Activated effector memory CD4-positive, alpha-beta T cell treated with anti-CD3 and anti-CD28 coated beads, Interleukin-2, amount 50 U/mL, for 16 hours (primary cell): Measurements from ENCODE around the gene ARHGEF28.

Experiments
- DNase-seq: peaks from one replicate; pipeline ENCODE4 v3.0.0-alpha.2; 2020

ARHGEF28 gene

DNA sequence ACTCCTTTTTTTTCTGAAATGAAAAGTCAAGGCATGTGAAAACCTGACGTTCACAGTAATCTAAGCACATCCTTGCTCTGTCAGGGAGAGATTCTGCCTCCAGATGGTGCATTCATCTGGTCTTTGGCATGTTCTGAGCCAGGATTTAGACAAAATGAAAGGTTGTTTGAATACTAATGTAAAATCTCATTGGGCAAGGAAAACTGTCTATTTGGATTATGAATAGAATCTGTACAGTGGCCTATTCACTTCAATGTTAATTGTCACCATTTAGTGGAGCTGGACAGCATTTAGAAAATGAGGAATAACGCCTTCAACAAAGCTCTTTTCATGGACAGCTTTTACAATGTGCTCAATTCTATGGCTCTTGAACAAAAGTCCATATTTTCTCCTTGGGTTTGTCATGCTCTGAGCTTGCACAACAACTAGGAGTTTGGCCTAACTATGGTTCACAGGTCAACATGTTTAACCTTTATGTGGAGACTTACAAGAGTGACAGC lies 28.9 kb downstream of the ARHGEF28 start:
- no peak for DNase-seq

DNA sequence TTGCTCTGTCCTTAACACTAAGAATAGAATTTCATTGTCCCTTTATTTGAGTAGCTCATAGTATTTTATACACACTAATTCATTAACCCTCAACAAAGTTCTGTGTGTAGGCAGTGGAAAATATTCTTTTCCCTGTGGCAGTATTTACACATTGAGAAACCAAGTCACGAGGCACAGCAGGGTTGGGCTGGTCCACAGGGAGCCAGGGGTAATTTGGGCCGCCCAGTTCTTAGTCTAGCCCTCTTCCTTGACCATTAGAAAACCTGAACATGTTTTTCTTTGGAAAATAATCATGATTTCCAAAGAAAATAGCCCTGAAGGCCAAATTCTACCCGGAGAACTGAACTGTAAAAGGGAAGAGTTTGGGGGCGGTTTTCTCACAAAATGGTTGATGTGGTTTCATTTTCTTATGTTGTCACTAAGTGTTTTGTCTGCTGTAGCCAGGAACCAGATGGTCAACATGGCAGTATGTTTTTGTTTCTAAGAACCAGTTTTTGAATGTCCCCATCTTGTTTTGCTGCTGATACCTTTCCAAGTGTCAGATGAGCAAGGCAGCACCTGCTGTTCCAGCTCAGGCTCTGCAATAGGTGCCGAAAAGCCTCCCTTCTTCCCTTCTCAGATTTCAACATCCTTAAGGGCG lies 29.6 kb downstream of the ARHGEF28 start:
- no peak for DNase-seq

DNA sequence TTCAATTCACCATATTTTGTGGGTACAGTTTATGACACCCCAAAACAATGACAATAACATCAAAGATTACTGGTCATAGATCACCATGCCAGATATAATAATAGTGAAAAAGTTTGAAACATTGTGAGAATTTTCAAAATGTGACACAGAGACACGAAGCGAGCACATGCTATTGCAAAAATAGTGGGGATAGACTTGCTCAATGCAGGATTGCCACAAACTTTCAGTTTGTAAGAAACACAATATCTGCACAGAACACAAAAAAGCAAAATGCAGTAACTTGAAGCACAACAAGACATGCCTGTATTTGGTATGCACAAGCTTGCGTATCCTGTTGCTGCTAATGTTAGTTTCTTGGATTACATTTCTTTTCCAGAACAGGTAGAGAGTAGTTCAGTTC lies 35.8 kb downstream of the ARHGEF28 start:
- DNase-seq, result no peak

DNA sequence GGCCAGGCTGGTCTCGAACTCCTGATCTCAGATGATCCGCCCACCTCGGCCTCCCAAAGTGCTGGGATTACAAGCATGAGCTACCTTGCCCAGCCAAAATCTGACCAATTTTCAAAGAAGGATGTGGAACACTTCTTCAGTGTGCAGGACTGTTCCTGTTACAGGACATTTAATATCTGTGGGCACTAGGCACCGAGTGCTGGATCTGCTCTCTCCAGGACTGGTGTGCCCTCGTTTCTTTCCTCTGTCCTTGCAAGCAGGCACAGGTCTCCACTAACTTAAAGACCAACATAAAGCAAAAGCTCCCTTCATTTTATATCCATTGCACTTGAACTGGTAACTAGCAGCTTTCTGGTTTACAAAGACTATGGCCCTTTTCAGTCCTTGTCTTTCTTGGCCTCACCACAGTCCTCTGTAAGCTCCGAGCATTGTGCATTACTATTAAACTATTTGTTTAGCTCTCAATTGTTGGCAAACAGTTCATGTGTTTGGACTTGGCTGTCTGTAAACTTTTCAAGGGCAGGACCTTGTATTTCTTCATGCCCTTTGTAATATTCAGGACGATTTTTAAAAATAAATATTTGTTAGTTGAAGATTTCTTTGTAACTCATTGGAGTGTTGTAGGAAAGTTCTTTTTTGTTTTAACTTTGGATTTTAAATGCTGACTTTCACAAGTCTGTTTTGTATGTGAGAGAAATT lies 37.3 kb downstream of the ARHGEF28 start:
- DNase-seq, result no peak

DNA sequence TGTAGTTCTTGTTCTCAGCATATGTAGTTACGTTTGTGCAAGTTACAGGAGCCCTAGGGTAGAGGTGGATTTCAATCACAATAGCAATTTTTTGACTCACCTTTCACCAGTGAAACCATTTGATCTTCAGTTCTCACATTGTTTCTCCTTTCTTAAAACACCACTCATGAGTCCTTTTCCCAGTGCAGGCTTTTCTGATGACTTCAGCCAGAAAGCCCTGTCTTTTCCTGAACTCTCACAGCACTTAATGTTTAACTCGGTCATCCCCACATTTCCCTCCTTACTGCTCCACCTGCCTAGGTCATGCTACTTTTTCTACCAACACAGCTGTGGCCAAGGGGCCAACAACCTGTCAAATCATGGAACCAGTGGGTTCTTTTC lies 37.9 kb downstream of the ARHGEF28 start:
- no peak for DNase-seq

DNA sequence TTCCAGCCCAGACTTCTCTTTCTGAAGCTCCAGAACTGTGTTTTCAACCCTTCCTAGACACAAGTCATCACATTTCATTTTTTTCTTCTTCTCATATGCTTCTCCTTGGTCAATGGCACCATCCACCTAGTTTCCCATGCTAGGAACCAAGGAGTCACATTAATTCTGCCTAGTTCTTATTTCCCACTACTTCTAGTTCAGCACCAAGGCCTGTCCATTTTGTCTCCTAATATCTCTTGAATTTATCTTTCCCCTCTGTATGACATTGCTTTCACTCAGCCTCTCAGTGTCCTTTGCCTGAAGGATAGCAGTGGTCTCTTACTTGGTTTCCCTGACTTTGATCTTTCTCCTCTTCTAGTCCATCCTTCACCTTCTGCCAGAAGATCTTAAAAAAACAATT lies 38.8 kb downstream of the ARHGEF28 start:
- no peak for DNase-seq

DNA sequence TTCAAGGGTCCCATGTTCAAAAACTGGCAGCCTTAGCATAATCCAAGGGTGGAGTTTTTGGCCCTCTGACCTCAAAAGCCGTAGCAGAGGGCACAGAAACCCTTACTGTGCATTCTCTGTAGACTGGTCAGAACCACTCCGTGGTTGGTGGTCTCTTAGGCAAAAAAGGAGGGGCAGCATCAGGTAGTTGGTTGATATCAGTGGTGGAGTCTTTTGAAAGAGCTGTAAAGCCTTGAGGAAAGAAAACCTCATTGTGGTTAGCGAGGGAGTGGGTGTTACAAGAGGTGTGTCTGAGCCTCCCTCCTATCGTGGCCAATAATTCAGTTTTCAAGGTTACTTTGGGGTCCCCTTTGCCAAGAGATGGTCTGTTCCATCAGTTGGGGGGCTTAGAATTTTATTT lies 40.9 kb downstream of the ARHGEF28 start:
- DNase-seq, result no peak

DNA sequence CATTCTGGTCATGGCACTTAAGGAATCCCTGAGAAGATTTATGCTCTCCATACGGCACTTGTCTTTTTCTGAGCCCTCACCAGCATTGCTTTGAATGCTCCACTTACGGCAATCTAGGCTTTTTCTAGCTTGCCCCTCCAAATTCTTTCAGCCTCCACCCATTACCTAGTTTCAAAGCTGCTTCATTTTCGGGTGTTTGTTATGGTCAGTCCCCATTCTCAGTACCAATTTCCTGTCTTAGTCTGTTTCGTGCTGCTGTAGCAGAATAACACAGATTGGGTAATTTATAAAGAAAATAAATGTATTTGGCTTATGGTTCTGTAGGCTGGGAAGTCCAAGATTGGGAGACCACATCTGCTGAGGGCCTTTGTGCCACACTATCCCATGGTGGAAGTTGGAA lies 42.0 kb downstream of the ARHGEF28 start:
- DNase-seq, result no peak

DNA sequence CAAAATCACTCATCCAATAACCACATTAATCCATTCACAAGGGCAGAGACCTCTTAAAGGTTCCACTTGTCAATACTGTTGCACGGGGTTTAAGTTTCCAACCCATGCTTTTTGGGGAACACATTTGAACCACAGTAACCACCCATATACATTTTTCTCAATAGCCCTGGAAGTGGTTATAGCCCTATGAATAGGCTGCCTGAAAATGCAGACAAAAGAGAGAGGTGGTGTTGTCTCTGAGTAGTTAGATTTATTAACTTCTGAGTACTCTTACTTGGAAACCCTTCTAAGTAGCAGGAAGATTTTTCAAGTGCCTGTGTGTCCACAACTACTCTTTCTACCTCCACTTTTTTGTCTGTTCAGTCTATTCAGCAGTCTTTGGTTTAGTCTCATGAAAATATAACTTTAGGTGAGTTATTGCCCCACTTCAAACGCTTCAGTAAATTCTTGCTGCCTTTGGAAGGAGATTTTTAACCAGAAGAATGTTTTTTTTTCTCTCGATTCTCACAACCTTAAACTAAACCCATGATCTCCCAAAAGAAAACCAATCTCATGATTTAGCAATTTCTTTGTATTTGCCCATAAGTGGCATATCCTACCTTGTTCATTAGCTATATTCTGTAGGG lies 42.6 kb downstream of the ARHGEF28 start:
- no peak for DNase-seq

DNA sequence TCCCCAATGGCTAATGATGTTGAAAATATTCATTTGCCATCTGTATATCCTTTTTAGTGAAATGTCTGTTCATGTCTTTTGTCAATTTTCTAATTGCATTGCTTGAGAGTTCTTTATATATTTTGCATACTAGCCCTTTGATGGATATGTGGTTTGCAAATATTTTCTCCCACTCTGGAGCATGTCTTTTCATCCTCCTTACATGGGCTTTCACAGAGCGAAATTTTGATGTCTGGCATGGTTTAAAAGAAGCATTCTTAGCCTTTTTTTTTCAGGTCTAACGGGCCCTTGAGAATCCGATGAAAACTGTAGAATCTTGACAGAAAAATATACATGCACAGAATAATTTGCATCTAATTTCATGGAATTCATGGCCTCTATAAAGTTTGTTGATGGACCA lies 44.7 kb downstream of the ARHGEF28 start:
- no peak for DNase-seq

DNA sequence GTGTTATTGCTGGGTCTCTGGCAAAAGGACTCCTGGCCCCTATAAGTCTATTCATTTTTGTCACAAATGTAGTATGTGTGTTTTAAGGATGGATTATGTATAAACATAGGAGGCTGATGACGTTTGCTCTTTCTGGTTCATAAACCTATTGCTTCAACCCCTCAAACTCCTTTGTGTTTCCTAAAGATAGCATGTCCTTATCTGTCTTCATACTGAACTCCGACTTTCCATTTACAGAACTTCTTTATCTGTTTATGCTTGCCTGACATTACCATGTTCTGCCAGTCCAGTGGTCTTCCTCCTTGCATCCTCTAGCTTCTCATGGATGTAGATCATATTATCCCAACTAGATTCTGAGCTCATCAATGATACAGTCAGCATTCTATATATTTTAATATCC lies 46.1 kb downstream of the ARHGEF28 start:
- DNase-seq, result no peak

DNA sequence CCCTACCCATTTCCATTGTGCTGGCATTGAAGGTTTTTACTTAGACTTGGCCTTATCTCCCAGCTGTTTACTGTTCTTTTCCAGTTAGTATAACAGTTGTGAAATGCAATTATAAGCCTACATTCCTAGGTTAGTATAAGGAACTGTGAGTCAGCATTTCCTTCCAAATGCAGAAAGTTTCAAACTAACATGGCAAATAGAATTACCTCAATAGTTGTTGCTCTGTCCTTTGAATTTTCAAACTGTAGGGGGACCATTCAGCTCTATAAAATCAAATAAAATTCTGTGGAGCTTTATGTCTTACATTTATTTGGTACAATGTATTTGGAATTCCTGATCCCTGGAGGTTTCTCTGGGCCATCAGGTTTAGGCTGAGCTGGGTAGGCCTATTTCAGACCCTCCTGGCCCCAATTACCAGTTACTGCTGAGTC lies 47.2 kb downstream of the ARHGEF28 start:
- DNase-seq, result no peak

DNA sequence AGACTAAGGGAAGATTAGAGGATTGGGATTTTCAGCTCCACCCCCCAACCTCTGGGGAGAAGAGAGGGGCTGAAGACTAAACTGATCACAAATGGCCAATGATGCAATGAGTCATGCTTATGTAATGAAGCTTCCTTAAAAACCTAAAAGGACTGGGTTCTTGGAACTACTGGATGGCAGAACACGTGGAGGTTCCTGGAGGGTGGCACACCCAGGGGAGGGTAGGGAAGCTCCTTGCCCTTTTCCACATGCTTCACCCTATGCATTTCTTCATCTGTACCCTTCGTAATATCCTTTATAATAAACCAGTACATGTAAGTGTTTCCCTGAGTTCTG lies 48.6 kb downstream of the ARHGEF28 start:
- no peak for DNase-seq

DNA sequence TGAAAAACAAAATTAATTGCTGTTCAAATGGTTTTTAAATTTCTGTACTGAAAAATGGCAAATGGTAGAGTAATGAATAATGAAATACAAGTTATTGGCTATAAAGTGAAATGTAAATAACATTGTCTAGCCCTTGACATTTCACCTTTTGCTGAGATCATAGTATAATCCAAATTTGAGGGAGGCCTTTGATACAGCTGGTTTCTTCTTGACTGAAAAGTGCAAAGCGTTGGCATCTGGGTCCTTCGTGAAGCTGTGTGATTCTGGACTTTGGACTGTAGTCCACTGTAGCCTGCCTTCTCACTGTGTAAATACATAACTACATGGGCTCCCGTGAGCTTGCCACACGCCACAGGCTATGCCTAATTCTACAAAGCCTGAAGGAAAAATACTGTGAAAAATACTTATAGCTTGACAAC lies 52.3 kb downstream of the ARHGEF28 start:
- no peak for DNase-seq

DNA sequence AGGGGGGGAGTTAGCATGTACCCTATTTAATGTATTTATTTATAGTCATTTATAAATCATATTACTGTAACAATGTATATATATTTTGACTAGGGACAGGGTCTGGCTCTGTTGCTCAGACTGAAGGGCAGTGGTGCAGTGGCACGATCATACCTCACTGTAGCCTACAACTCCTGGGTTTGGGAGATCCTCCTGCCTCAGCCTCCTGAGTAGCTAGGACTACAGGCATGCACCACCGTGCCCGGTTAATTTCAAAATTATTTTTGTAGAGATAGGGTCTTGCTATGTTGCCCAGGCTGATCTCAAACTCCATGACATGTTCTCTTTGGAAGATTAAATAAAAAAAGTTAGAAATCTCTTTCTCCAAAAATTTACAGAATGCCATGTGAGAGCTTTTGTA lies 52.8 kb downstream of the ARHGEF28 start:
- DNase-seq, result no peak

DNA sequence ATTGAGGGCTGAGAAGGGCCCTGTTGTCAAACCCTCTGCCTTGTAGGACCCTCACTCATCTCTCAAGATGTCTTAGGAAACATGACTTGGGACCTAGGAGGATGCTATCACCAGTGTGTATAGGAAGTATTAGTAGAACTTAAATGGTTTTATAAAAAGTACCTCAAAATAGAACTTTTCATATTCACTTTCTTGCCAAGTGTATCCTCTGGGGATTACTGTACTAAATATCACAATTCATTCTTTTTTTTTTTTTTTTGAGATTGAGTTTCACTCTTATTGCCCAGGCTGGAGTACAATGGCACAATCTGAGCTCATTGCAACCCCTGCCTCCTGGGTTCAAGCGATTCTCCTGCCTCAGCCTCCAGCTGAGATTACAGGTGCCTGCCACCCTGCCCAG lies 56.2 kb downstream of the ARHGEF28 start:
- no peak for DNase-seq

DNA sequence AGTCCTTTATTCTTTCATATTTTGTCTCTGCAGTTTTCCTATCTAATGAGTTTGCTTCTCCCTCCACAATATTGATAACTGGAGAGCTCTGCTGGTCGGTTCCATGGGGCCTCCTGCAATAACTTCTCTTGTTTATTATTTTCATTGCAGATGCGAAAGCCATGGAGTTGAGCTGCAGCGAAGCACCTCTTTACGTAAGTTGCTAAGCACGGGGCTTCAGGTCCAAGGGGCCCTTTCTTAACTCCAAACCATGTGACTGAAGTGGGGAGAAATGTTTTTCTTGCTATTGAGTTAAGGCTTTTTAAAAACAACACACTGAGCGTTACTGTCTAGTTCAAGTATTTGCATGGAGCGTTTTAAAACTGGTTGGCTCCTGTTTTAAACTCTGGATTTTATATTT lies 58.7 kb downstream of the ARHGEF28 start:
- no peak for DNase-seq

DNA sequence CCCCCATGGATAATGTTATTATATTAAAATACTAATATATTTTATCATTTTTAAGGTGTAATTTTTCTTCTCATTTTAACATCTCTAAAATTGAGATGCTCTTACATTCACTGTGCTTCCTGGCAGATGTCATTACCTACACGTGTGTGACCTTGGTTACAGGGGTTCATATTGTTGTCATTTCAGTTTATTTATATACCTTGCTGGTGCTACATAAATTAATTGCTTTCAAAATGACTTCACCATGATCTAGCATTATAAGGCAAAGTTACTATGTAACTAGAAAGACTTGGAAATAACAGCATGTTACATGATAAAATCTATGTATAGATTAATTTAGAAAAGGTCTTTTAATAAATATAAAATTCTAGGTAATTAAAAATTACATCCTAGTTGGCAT lies 60.9 kb downstream of the ARHGEF28 start:
- no peak for DNase-seq

DNA sequence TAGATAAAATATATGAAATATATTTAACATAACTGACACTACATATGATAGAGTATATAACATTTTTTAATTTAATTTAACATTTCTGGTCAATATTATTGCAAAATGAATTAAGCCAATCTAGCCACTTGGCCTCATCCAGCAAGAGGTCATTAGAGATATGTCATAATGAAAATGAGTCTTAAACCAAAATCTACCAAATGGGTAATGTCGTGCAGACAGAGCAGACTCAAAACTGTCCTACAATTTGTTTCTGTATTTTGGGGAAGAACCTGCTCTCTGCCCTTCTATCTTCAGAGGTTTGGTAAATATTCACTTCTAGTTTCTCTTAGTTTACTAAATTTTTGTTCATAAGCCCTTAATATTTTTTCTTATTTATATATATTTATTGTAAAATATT lies 61.4 kb downstream of the ARHGEF28 start:
- DNase-seq, result no peak

DNA sequence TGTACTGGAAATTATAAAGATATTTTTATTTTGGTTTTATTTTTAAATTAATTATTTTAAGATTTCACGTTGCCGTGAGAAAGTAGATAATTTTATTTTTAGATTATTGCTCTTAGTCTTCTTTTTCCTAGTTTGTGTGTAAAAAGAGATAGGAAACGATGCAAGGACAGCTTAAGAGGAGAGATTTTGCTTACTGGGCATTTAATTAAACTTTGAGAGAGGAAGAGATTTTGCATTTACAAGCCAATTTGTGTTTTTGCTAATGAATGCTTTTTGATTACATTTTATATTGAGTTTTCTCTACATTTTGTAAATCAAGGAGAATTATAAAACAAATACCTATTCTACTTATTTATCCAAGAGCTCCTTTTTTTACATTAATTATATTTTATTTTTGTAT lies 64.0 kb downstream of the ARHGEF28 start:
- DNase-seq, result no peak

DNA sequence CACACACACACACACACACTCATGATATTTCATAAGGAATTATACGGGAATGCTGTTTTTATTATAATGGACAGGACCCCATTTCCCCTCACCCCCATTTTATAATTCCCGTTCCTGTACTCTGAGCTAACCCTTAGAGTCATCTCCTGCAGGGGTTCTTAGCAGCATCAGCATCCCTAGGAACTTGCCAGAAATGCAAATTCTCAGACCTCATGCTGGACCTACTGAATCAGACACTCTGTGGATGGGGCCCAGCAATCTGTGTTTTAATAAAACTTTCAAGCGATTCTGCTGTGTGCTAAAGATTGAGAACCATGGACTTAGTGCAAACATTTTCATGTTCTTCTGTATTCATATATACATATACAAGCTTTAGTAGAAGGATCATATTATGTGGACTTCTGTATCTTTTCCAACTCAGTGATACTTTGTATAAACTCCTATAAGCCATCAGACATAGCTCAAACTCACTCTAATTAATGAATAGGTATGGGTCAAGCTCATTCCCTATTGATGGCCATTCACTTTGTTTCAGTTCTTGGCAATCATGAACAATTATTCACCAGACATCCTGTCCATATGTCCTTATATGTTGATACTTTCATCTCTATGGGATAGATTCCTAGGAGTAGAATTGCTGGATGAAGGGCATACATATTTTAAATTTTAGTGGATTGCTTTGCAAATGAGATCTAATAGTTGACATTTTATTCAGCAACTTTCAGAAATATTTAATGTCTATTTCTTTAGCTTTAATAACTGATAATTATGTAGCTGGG lies 65.5 kb downstream of the ARHGEF28 start:
- DNase-seq, result no peak

DNA sequence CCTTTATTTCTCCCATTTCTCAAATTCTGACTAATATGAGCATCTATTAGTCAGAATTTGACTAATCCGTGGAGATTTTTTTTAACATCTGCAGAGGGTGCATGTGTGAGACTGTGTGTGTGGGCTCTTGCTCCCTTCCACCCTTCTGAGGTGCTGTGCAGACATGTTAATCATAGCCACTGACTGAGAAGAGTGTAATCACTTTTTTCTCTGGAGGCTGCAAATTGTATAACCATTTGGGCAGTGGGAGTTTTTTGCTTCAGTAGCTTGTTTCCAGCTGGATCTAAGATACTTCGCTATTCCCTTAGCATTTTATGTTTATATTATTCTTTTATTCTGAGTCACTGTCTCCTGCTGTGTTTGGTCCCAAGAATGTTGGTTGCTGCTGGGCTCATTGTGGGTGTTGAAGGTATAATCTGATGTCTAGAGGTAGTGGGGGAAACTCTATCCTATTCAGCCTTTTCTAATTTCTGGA lies 66.2 kb downstream of the ARHGEF28 start:
- no peak for DNase-seq

DNA sequence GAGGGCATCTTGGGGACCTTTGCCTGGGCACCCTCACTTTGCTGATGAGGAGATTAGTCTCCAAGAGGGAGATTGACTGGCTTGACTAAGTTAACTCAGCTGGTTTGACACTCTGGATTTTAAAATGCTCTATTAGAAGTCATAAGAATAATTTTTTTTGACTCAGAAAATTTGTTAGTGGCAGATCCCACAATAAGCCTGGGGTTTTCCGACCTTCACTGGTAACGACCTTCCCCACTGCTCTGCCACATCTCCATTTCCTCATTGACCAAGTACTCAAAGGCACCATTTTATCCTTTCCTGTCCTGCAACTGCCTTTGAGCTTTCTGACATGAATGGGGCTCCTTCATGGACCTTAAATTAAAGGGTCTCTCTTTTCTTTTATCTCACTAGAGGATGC lies 67.0 kb downstream of the ARHGEF28 start:
- no peak for DNase-seq
